Cardiac septum (tissue), 1 donor: ENCODE results near the gene SFXN3. TPM values are rescaled to one million over a fixed set of nuclear protein-coding genes. Genes with fewer than 3 reads are reported as not detected.

ENCODE experiments used
- DNase-seq: peaks from one replicate; pipeline ENCODE4 v3.0.0-alpha.2; 2020; ENCODE audit warnings: low spot score
- intact Hi-C: fragments of 100-400 bp; cut with DNase I; formaldehyde crosslinking; loops from one replicate; pipeline ENCODE4 v1.14.0; 2022
- total RNA-seq: library from RNA; stranded (reverse); fragmentation: NEBNext Ultra II Directional; extraction: Animal tissue kit (Norgen Biotek cat#: 25700); gene quantifications from one replicate; pipeline ENCODE4 v1.2.1, GENCODE V29; 2021
- donor health status: DM: no; HTN: no; CAD: no.

SFXN3 gene
- total RNA-seq, 1 donor from 2014 or later = 30.8 TPM

GRCh38 chr10:101044117-101044516 is 13.1 kb downstream of the SFXN3 start:
- intact Hi-C loops = no loop called here
- DNase-seq = no peak

GRCh38 chr10:101046332-101047238 is 15.6 kb downstream of the SFXN3 start:
- no peak for DNase-seq
- intact Hi-C loops = no loop called here

- intact Hi-C loops = no loop called here
- DNase-seq = no peak
Observed at GRCh38 chr10:101047268-101047667, 16.2 kb downstream of the SFXN3 start.

- intact Hi-C loops = no loop called here
- peak; percentile 65 for DNase-seq
Observed at GRCh38 chr10:101047961-101048892, 17.2 kb downstream of the SFXN3 start.

GRCh38 chr10:101050208-101051069 is 19.4 kb downstream of the SFXN3 start:
- peak; percentile 85 for DNase-seq
- intact Hi-C loops = loop anchor here (5.0 kb wide), 1 partner anchor 92 kb away; no protein-coding TSS in a partner anchor

- intact Hi-C loops = loop anchor here (5.0 kb wide), 1 partner anchor 90 kb away; no protein-coding TSS in a partner anchor
- DNase-seq = no peak
Observed at GRCh38 chr10:101052285-101052684, 21.3 kb downstream of the SFXN3 start.

- intact Hi-C loops = loop anchor here (5.0 kb wide), 1 partner anchor 89 kb away; no protein-coding TSS in a partner anchor
- DNase-seq = no peak
Observed at GRCh38 chr10:101053516-101053915, 22.5 kb downstream of the SFXN3 start.

GRCh38 chr10:101054351-101054750 is 23.3 kb downstream of the SFXN3 start:
- intact Hi-C loops = loop anchor here (5.0 kb wide), 1 partner anchor 88 kb away; no protein-coding TSS in a partner anchor
- DNase-seq = no peak

- DNase-seq = no peak
Observed at GRCh38 chr10:101054876-101055275, 23.8 kb downstream of the SFXN3 start.

GRCh38 chr10:101055411-101055810 is 24.4 kb downstream of the SFXN3 start:
- DNase-seq = no peak
- intact Hi-C loops = no loop called here

More at GRCh38 chr10:101054876-101055275, 23.8 kb downstream of the SFXN3 start:
- intact Hi-C loops = loop anchor here (5.0 kb wide), 1 partner anchor 87 kb away; no protein-coding TSS in a partner anchor

- intact Hi-C loops = no loop called here
- DNase-seq = no peak
Observed at GRCh38 chr10:101056365-101057151, 25.5 kb downstream of the SFXN3 start.

GRCh38 chr10:101060036-101060950 is 29.3 kb downstream of the SFXN3 start:
- intact Hi-C loops = loop anchor here (5.0 kb wide), 1 partner anchor 63 kb away; the partner anchor contains the start of gene LZTS2

GRCh38 chr10:101060951-101061623 is 30.1 kb downstream of the SFXN3 start:
- intact Hi-C loops = loop anchor here (5.0 kb wide), 1 partner anchor 64 kb away; the partner anchor contains the start of gene LZTS2

More at GRCh38 chr10:101060036-101060950, 29.3 kb downstream of the SFXN3 start:
- peak; percentile 92 for DNase-seq

GRCh38 chr10:101061624-101062231 is 30.7 kb downstream of the SFXN3 start, which contains the start of gene KAZALD1:
KAZALD1 (plus strand) TSS chr10:101061989; CDS start chr10:101062593, 604 bp downstream.
- intact Hi-C loops = loop anchor here (5.0 kb wide), 1 partner anchor 64 kb away; the partner anchor contains the start of gene LZTS2

More at GRCh38 chr10:101060951-101061623, 30.1 kb downstream of the SFXN3 start:
- peak; percentile 98 for DNase-seq

GRCh38 chr10:101062232-101063049 is 31.4 kb downstream of the SFXN3 start:
- peak; percentile 80 for DNase-seq
- intact Hi-C loops = loop anchor here (5.0 kb wide), 1 partner anchor 65 kb away; the partner anchor contains the start of gene LZTS2

More at GRCh38 chr10:101061624-101062231, 30.7 kb downstream of the SFXN3 start, which contains the start of gene KAZALD1:
- no peak for DNase-seq
